ENCODE data around the gene LRRC47.
A peak's percentile ranks its signal among the peaks of the same experiment; 100 is the strongest.

Gene LRRC47

GRCh38 chr1:3747522-3747848 lies 48.8 kb downstream of the LRRC47 start:
- Histone ChIP-seq H3K4me1 (ENCODE audit: control insufficient read depth, insufficient read depth, low read length) (peaks cover 16% of the 10 kb centered on the region), H3K9me3 (ENCODE audit: control insufficient read depth, low read length) (no peaks in the 10 kb centered on the region), H3K4me3 (ENCODE audit: insufficient read depth, low read depth, low read length) (peak overlapping the region; percentile 85), H3K27me3 (ENCODE audit: control insufficient read depth, insufficient read depth, low read length, poor library complexity, severe bottlenecking) (peaks cover 17% of the 10 kb centered on the region), H3K27ac (ENCODE audit: insufficient read depth, low read depth, low read length, poor library complexity, severe bottlenecking) (no peak overlapping the region), H3K36me3 (ENCODE audit: control insufficient read depth, insufficient read depth, low read length) (peaks cover 3% of the 10 kb centered on the region)
- 56 to 57% methylated on average over 5 of the region's 6 CpGs for WGBS, 2 experiments

- peaks cover 16% of the 10 kb centered on the region for H3K4me1 ChIP-seq (ENCODE audit: control insufficient read depth, insufficient read depth, low read length)
- H3K27ac ChIP-seq (ENCODE audit: insufficient read depth, low read depth, low read length, poor library complexity, severe bottlenecking), result no peak overlapping the region
- H3K36me3 ChIP-seq (ENCODE audit: control insufficient read depth, insufficient read depth, low read length), result peaks cover 5% of the 10 kb centered on the region
- 0% methylated on average over 73 of the region's 73 CpGs for WGBS, 2 experiments
- peak overlapping the region; percentile 85 for H3K4me3 ChIP-seq (ENCODE audit: insufficient read depth, low read depth, low read length)
- peaks cover 17% of the 10 kb centered on the region for H3K27me3 ChIP-seq (ENCODE audit: control insufficient read depth, insufficient read depth, low read length, poor library complexity, severe bottlenecking)
- H3K9me3 ChIP-seq (ENCODE audit: control insufficient read depth, low read length), result no peaks in the 10 kb centered on the region
These were observed 49.3 kb downstream of the LRRC47 start for GRCh38 chr1:3746830-3747521.

- WGBS, 2 experiments, result 3% methylated on average over 35 of the region's 35 CpGs
- peak overlapping the region; percentile 85 for H3K4me3 ChIP-seq (ENCODE audit: insufficient read depth, low read depth, low read length)
- H3K4me1 ChIP-seq (ENCODE audit: control insufficient read depth, insufficient read depth, low read length), result peaks cover 16% of the 10 kb centered on the region
- H3K36me3 ChIP-seq (ENCODE audit: control insufficient read depth, insufficient read depth, low read length), result peaks cover 11% of the 10 kb centered on the region
- no peak overlapping the region for H3K27ac ChIP-seq (ENCODE audit: insufficient read depth, low read depth, low read length, poor library complexity, severe bottlenecking)
- peaks cover 17% of the 10 kb centered on the region for H3K27me3 ChIP-seq (ENCODE audit: control insufficient read depth, insufficient read depth, low read length, poor library complexity, severe bottlenecking)
- H3K9me3 ChIP-seq (ENCODE audit: control insufficient read depth, low read length), result no peaks in the 10 kb centered on the region
These were observed 49.9 kb downstream of the LRRC47 start for GRCh38 chr1:3746389-3746829.

GRCh38 chr1:3745590-3746381 lies 50.5 kb downstream of the LRRC47 start:
- H3K9me3 ChIP-seq (ENCODE audit: control insufficient read depth, low read length), result no peaks in the 10 kb centered on the region
- peaks cover 11% of the 10 kb centered on the region for H3K27me3 ChIP-seq (ENCODE audit: control insufficient read depth, insufficient read depth, low read length, poor library complexity, severe bottlenecking)
- no peak overlapping the region for H3K27ac ChIP-seq (ENCODE audit: insufficient read depth, low read depth, low read length, poor library complexity, severe bottlenecking)
- H3K4me1 ChIP-seq (ENCODE audit: control insufficient read depth, insufficient read depth, low read length), result peaks cover 16% of the 10 kb centered on the region
- peaks cover 15% of the 10 kb centered on the region for H3K36me3 ChIP-seq (ENCODE audit: control insufficient read depth, insufficient read depth, low read length)
- H3K4me3 ChIP-seq (ENCODE audit: insufficient read depth, low read depth, low read length), result peak overlapping the region; percentile 85
- 82 to 85% methylated on average over 25 of the region's 25 CpGs for WGBS, 2 experiments

- H3K27ac ChIP-seq (ENCODE audit: insufficient read depth, low read depth, low read length, poor library complexity, severe bottlenecking), result no peak overlapping the region
- H3K9me3 ChIP-seq (ENCODE audit: control insufficient read depth, low read length), result no peaks in the 10 kb centered on the region
- H3K4me3 ChIP-seq (ENCODE audit: insufficient read depth, low read depth, low read length), result no peak overlapping the region
- H3K36me3 ChIP-seq (ENCODE audit: control insufficient read depth, insufficient read depth, low read length), result peaks cover 17% of the 10 kb centered on the region
- 91 to 92% methylated on average over 12 of the region's 12 CpGs for WGBS, 2 experiments
- H3K4me1 ChIP-seq (ENCODE audit: control insufficient read depth, insufficient read depth, low read length), result peaks cover 16% of the 10 kb centered on the region
- H3K27me3 ChIP-seq (ENCODE audit: control insufficient read depth, insufficient read depth, low read length, poor library complexity, severe bottlenecking), result peaks cover 11% of the 10 kb centered on the region
These were observed 51.2 kb downstream of the LRRC47 start for GRCh38 chr1:3745071-3745470.

- peaks cover 17% of the 10 kb centered on the region for H3K36me3 ChIP-seq (ENCODE audit: control insufficient read depth, insufficient read depth, low read length)
These were observed 51.7 kb downstream of the LRRC47 start for GRCh38 chr1:3744646-3745045.

GRCh38 chr1:3743826-3744225 lies 52.5 kb downstream of the LRRC47 start:
- Histone ChIP-seq H3K4me3 (ENCODE audit: insufficient read depth, low read depth, low read length) (no peak overlapping the region), H3K4me1 (ENCODE audit: control insufficient read depth, insufficient read depth, low read length) (peaks cover 16% of the 10 kb centered on the region), H3K9me3 (ENCODE audit: control insufficient read depth, low read length) (no peaks in the 10 kb centered on the region), H3K36me3 (ENCODE audit: control insufficient read depth, insufficient read depth, low read length) (peaks cover 19% of the 10 kb centered on the region), H3K27me3 (ENCODE audit: control insufficient read depth, insufficient read depth, low read length, poor library complexity, severe bottlenecking) (peaks cover 5% of the 10 kb centered on the region), H3K27ac (ENCODE audit: insufficient read depth, low read depth, low read length, poor library complexity, severe bottlenecking) (no peak overlapping the region)
- 93 to 94% methylated on average over 12 of the region's 12 CpGs for WGBS, 2 experiments

More at GRCh38 chr1:3744646-3745045, 51.7 kb downstream of the LRRC47 start:
- no peaks in the 10 kb centered on the region for H3K9me3 ChIP-seq (ENCODE audit: control insufficient read depth, low read length)
- peaks cover 11% of the 10 kb centered on the region for H3K27me3 ChIP-seq (ENCODE audit: control insufficient read depth, insufficient read depth, low read length, poor library complexity, severe bottlenecking)
- H3K4me3 ChIP-seq (ENCODE audit: insufficient read depth, low read depth, low read length), result no peak overlapping the region
- WGBS, 2 experiments, result 95 to 96% methylated on average over 10 of the region's 10 CpGs
- no peak overlapping the region for H3K27ac ChIP-seq (ENCODE audit: insufficient read depth, low read depth, low read length, poor library complexity, severe bottlenecking)
- peaks cover 16% of the 10 kb centered on the region for H3K4me1 ChIP-seq (ENCODE audit: control insufficient read depth, insufficient read depth, low read length)

GRCh38 chr1:3743421-3743820 lies 52.9 kb downstream of the LRRC47 start:
- Histone ChIP-seq H3K27me3 (ENCODE audit: control insufficient read depth, insufficient read depth, low read length, poor library complexity, severe bottlenecking) (peaks cover 5% of the 10 kb centered on the region), H3K4me1 (ENCODE audit: control insufficient read depth, insufficient read depth, low read length) (peaks cover 16% of the 10 kb centered on the region), H3K27ac (ENCODE audit: insufficient read depth, low read depth, low read length, poor library complexity, severe bottlenecking) (no peak overlapping the region), H3K4me3 (ENCODE audit: insufficient read depth, low read depth, low read length) (no peak overlapping the region), H3K36me3 (ENCODE audit: control insufficient read depth, insufficient read depth, low read length) (peaks cover 23% of the 10 kb centered on the region), H3K9me3 (ENCODE audit: control insufficient read depth, low read length) (no peaks in the 10 kb centered on the region)
- WGBS, 2 experiments, result 89 to 93% methylated on average over 4 of the region's 4 CpGs

- Histone ChIP-seq H3K4me1 (ENCODE audit: control insufficient read depth, insufficient read depth, low read length) (peaks cover 16% of the 10 kb centered on the region), H3K27me3 (ENCODE audit: control insufficient read depth, insufficient read depth, low read length, poor library complexity, severe bottlenecking) (no peaks in the 10 kb centered on the region), H3K9me3 (ENCODE audit: control insufficient read depth, low read length) (no peaks in the 10 kb centered on the region), H3K4me3 (ENCODE audit: insufficient read depth, low read depth, low read length) (no peak overlapping the region), H3K27ac (ENCODE audit: insufficient read depth, low read depth, low read length, poor library complexity, severe bottlenecking) (no peak overlapping the region), H3K36me3 (ENCODE audit: control insufficient read depth, insufficient read depth, low read length) (peaks cover 25% of the 10 kb centered on the region)
- WGBS, 2 experiments, result 95 to 96% methylated on average over 24 of the region's 24 CpGs
These were observed 53.6 kb downstream of the LRRC47 start for GRCh38 chr1:3742439-3743298.

All from ectodermal cell (in vitro differentiated cells).